Measurements from ENCODE around the gene SLCO4A1.
"Not testable (repeated sequence)": the region's sequence is repeated elsewhere in the genome, so short reads cannot be mapped to it uniquely, and the experiment has no call there.

SLCO4A1 gene

DNA sequence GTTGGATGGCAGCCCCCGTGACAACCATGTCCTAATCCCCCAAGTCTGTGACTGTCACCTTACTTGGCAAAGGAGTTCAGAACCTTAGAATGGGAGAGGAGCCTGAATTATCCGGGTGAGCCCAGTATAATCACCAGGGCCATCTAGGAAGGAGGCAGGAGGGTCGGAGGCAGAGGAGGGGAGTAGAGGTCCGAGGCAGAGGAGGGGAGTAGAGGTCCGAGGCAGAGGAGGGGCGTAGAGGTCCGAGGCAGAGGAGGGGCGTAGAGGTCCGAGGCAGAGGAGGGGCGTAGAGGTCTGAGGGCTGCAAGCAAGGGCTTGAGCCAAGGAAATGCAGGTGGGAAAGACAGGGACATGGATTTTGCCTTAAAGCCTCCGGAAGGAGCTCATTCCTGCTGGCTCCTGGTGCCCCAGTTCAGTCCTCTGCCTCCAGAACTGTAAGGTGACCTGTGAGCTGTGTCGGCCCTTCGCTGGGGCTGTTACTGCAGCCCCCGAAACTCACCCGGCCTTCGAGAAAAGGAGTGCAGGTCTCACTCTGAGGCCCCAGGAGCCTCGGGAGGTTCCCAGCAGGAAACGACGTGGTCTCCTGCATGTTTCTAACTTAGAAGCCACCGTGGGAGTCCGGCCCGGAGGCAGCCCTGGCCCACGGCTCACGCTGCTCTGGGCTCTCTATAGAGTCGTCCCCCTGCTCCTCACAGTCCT, 20.0 kb upstream of the SLCO4A1 start:
- DNase-seq = no peak

GRCh38 chr20:62622877-62623487, 19.3 kb upstream of the SLCO4A1 start:
- DNase-seq = no peak

DNA sequence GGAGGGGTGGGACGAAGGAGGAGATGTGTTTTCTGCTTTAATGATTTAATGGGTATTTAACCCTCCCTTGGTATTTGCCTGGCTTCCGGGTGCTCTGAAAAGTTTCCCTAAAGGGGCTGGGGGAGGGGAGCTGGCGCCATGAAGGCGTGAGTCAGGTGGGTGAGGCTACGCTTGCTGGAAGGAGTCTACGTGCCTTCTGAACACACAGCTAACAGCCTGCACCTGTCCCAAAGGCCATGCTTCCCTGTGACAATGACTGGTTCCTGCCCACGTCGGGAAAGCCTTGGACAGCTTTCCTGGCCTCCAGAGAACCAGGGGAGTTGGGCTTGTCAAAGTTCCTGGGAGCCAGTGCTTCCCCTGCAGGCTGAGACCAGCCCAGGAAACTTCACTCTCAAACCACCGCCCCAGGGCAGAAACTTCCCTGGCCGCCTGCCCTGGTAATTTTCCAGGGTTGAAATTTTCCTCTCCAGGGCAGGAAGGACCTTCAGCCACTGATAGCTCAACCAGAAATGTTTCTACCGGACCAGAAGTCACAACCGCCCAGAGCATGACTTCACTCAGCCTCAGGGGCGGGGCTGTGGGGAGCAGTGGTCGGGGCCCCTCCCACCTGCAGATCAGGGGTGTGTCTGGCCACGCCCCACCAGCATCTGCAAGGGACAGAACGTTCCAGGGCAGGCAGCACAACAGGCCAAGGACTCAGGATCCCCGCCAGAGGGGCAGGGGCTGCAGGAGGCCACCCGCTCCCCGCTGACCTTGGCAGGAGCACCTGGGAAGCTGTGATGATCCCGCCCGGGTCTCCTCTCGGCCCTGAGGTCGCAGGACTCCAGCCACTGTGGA, 18.6 kb upstream of the SLCO4A1 start:
- DNase-seq = peak in 5 of 56 donors; percentile 3 to 28 (median 21)

GRCh38 chr20:62624325-62624690, 18.0 kb upstream of the SLCO4A1 start:
- no peak for DNase-seq

DNA sequence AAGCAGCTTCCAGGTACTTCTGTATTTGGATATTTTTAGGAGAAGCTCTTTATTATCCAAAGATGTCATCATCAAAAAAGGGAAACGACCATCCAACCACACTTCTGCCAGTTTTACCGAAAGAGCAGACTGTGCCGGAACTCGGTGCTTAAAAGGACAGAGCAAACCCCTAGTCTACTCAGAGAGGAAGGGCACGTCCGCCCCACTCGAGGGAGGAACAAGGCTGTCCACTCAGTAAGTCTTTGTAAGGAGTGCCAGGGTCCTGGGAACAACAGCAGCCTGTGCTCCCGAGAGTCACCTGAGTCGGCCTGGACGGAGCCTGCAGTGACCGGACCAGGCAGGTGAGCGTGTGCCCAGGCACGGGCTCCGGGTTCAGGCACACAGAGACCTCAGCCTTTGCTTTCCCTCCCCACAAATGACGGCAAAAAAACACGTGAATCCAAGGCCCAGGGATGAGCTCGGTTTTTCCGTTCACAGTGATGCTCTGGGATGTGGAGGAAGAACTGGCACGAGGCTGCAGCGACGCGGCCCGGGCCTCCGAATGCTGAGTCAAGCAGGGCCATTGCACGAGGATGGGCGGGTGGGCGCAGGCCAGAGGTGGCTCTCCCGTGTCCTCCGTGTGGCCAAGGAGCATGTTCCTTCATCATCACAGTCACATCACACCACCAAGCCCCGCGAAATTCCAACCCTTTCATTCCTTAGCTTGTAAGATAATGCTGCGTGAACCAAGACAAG, 17.4 kb upstream of the SLCO4A1 start:
- no peak for DNase-seq

DNA sequence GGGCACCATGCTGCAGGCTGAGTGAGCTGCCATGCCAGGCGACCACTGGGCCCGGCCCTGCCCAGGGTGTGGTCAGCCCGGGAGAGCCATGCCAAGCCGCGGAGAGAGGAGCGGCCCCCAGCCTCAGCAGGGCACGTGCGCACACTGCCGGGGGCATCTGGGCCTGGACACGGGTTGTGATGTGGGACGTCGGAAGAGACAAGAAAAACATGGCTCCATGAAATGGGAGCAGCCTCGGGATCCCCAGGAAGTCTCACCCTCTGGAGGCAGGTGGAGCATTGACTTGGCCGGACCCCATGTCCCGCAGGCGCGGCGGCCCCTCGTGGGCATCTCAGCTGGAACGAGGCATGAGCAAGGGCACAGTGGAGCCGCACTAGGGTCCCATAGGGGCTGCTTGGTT, 16.8 kb upstream of the SLCO4A1 start:
- no peak for DNase-seq

GRCh38 chr20:62625921-62626547, 16.3 kb upstream of the SLCO4A1 start:
- no peak for DNase-seq

DNA sequence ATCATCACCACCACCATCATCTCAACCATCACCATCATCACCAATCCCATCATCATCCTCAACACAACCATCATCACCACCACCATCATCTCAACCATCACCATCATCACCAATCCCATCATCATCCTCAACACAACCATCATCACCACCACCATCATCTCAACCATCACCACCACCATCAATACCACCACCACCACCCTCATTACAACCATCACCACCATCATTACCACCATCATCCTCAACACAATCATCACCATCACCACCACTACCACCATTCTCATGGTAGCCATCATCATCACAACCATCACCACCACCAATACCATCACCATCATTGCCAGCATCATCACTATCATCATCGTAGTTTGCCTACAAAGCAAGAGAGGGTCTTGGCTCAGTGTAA, 14.9 kb upstream of the SLCO4A1 start:
- not testable (repeated sequence) for DNase-seq

GRCh38 chr20:62627901-62628612, 14.2 kb upstream of the SLCO4A1 start:
- DNase-seq = no peak

DNA sequence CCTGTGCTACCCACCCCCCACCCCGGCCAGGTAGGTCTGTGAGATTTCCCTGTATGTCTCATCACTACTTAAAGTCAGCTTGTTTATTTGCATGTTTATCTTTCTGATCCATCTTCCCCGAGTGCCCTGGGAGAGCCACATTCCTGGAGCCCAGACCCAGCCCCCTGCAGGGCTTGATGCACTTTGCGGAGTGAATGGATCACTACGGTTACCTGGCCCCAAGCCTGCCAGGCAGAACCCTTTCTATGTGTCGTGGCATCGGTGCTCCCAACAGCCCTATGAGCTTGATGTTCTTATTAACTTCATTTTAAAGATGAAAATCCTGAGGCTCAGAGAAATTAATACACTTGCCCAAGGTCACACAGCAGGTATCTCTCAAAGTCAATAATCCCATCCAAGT, 13.6 kb upstream of the SLCO4A1 start:
- no peak for DNase-seq

DNA sequence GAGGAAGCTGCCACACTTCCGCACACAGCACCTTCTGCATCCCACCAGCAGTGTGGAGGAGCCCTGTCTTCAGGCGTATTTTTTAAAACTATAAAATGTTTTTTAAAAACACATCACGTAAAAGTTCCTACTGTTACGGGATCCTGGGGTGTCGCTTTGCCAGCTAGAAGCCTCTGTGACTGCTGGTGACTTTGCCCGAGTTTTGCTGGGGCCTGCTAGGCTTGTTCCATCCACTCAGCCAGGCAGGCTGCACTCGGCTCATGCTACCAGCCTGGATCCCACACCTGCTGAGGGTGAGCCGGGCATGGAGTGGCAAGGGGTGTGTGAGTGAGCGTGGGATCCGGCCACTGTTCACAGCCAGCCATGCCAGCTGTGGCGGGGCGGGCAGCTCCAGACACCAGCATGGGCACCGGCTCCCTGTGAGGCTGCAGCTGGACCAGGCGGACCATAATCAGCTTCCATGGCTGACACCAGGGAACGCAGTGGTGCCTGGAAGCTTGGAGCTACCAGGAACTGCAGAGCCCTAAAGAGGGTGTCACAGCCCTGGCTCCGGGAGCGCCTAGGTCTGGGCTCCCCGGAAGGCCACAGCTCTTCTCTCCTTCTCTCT, 12.3 kb upstream of the SLCO4A1 start:
- DNase-seq = no peak

DNA sequence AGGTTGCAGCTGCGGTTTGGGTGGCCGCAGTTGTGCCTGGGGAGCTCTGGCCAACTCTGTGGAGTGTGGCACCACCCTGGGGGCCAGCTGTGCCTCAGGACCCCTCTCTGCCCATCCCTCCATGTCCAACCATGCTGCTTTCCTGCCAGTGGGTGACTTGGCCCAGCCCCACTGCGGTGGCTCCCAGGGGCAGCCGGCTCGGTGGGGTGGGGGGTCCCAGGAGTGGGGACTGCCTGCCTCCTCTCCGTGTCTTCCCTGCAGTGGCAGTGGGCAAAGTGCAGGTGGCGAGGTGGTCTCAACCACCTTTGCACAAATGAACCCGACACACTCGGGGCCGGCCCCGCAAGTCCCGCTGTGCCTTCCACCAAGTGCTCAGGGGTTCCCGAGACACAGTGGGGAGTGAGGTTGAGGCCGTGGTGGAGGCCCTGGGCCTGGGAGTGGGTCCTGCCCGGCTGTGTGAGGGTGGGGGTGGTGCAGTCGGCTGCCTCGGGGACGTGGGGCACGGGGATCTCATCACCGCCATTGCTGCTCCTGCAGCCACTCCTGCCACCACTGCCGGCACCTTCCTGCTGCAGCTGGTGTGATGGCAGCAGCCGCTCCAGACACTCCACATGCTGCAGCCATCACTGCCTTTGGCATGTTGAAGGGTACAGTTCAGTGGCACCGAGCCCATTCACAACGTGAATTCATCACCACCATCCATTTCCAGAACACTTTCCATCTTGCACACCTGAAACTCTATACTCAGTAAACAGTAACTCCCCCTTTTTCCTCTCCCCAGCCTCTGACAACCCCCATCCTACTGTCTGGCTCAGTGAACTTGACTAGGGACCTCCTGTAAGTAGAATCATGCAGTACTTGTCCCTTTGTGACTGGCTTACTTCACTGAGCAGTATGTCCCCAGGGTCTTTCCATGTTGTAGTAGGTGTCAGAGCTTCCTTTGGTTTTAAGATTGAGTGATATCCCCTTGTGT, 10.7 kb upstream of the SLCO4A1 start:
- no peak for DNase-seq

DNA sequence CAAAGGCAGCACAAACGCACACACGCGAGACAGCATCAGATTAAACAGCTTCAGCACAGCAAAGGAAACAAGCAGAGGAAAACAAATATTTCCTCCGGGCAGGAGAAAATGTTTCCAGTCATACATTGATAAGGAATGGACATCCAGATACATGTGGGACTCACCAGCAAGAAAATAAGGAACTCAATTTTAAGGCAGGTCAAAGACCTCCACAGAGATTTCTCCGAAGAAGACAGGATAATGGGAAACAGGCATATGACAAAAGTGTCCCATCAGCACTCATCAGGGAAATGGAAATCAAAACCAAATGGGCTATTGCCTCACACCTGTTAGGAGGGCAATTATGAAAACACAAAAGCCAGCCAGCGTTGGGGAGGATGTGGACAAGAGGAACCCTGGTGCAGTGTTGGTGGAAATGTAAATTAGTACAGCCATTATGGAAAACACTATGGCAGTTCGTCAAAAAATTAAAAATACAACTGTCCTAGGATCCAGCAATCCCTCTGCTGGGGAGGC, 9.7 kb upstream of the SLCO4A1 start:
- DNase-seq = no peak

- DNase-seq = no peak
Observed at GRCh38 chr20:62633598-62634329, 8.5 kb upstream of the SLCO4A1 start.

GRCh38 chr20:62634330-62634967, 7.9 kb upstream of the SLCO4A1 start:
- no peak for DNase-seq

DNA sequence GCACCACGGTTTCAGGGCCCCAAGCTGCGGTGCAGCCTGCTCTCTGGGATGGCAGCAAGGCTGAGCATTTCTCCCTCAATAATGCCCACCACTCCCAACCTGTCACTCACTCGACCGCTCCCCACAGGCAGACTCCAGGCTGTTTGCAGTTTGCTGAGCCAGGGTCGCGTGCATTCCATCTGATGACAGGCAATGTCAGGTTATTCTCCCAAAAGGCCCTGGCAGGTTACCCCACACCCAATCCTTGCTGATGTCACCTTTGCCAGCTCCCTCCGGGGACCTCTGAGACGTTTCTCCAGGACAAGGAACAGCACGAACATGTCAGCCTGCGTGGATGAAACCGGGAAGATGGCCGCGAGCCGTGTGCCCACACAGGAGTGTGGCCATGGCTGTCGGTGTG, 7.1 kb upstream of the SLCO4A1 start:
- DNase-seq = no peak

GRCh38 chr20:62635852-62636251, 6.5 kb upstream of the SLCO4A1 start:
- DNase-seq = no peak

All from nucleus accumbens (tissue), 56 donors.